HepG2 (cell line): ENCODE results near the gene SYNGAP1. TPM values are rescaled to one million over a fixed set of nuclear protein-coding genes. Genes with fewer than 3 reads are reported as not detected.

Source experiments
- ARID2 ChIP-seq: sonication (generic); formaldehyde crosslinking; IDR thresholded peaks from 2 replicates; pipeline ENCODE4 v1.8.1; 2022; ENCODE audit warnings: mild to moderate bottlenecking, missing genetic modification reagents, borderline replicate concordance
- ASH2L ChIP-seq: fragments of 300-600, 200-600 bp; sonication (generic); IDR thresholded peaks from 2 replicates; pipeline ENCODE4 v1.7.0; 2017; ENCODE audit warnings: low read depth, mild to moderate bottlenecking, moderate library complexity, mixed read lengths, low read length; ENCODE audit not compliant: insufficient read length
- HHEX ChIP-seq: IDR thresholded peaks from 2 replicates; pipeline ENCODE4 v1.6.1; 2016; ENCODE audit warnings: control low read depth
- HOXA7 ChIP-seq: sonication (generic); formaldehyde crosslinking; IDR thresholded peaks from 2 replicates; pipeline ENCODE4 v1.8.1; 2022; ENCODE audit warnings: mild to moderate bottlenecking, missing genetic modification reagents, moderate library complexity
- JUND ChIP-seq: sonication (generic); formaldehyde crosslinking; IDR thresholded peaks from 2 replicates; pipeline ENCODE4 v1.8.0; 2022; ENCODE audit warnings: mild to moderate bottlenecking, missing genetic modification reagents
- MTA3 ChIP-seq: sonication (generic); formaldehyde crosslinking; IDR thresholded peaks from 2 replicates; pipeline ENCODE4 v1.4.0; 2020; ENCODE audit warnings: missing genetic modification reagents
- ZFP41 ChIP-seq: sonication (generic); formaldehyde crosslinking; IDR thresholded peaks from 2 replicates; pipeline ENCODE4 v1.4.0; 2020; ENCODE audit warnings: mild to moderate bottlenecking, missing genetic modification reagents, borderline replicate concordance
- ZNF460 ChIP-seq: sonication (generic); formaldehyde crosslinking; IDR thresholded peaks from 2 replicates; pipeline ENCODE4 v1.5.1; 2020; ENCODE audit warnings: missing genetic modification reagents, mild to moderate bottlenecking, borderline replicate concordance
- ZNF788 ChIP-seq: sonication (generic); formaldehyde crosslinking; IDR thresholded peaks from 2 replicates; pipeline ENCODE4 v1.5.0; 2020; ENCODE audit warnings: mild to moderate bottlenecking, missing genetic modification reagents, borderline replicate concordance
- ZSCAN9 ChIP-seq: IDR thresholded peaks from 2 replicates; pipeline ENCODE4 v1.6.1; 2016; ENCODE audit warnings: borderline replicate concordance
- polyA plus RNA-seq, 8 experiments: library from polyadenylated mRNA; depleted of rRNA in 3 of 8; stranded (reverse) in 7 of 8; unstranded in 1 of 8; fragments of >200 nt; fragmentation: Illumina TruSeq in 4 of 8; extraction: Trizol in 4 of 8; gene quantifications; 2 replicates each; pipeline versions ENCODE4 v1.2.1 to v1.2.3, GENCODE V29; 2011 to 2016; ENCODE audit warnings: low read depth in 4 of 8, missing spikeins in 1 of 8, mixed read lengths in 1 of 8; ENCODE audit not compliant: insufficient read depth in 1 of 8
- total RNA-seq, 5 experiments: library from RNA; depleted of rRNA; stranded (reverse); fragments of >200 nt; fragmentation: Illumina TruSeq; extraction: Trizol; gene quantifications; 2 replicates each; pipeline ENCODE4 v1.2.3, GENCODE V29; 2016; ENCODE audit warnings: low read depth in 1 of 5
- TF ChIP-seq, protein P1 (sequence below): sonication (generic); formaldehyde crosslinking; IDR thresholded peaks from 2 replicates; pipeline ENCODE4 v1.4.0; 2020; ENCODE audit warnings: missing genetic modification reagents, low read depth, mild to moderate bottlenecking, borderline replicate concordance
- TF ChIP-seq, protein P2 (sequence below): sonication (generic); formaldehyde crosslinking; IDR thresholded peaks from 2 replicates; pipeline ENCODE4 v1.4.0; 2020; ENCODE audit warnings: missing genetic modification reagents
- TF ChIP-seq, protein P3 (sequence below): fragments of 450-650 bp; IDR thresholded peaks from 2 replicates; pipeline ENCODE4 v1.6.1; 2017
- TF ChIP-seq, protein P4 (sequence below): sonication (generic); formaldehyde crosslinking; IDR thresholded peaks from 2 replicates; pipeline ENCODE4 v1.5.1; 2020; ENCODE audit warnings: missing genetic modification reagents, mild to moderate bottlenecking, borderline replicate concordance
- TF ChIP-seq, protein P5 (sequence below): sonication (generic); formaldehyde crosslinking; IDR thresholded peaks from 2 replicates; pipeline ENCODE4 v1.4.0; 2020; ENCODE audit warnings: missing genetic modification reagents
- TF ChIP-seq, protein P6 (sequence below): sonication (generic); formaldehyde crosslinking; conservative IDR thresholded peaks from 2 replicates; pipeline ENCODE4 v1.4.0; 2020; ENCODE audit warnings: missing genetic modification reagents
- TF ChIP-seq, protein P7 (sequence below): sonication (generic); formaldehyde crosslinking; IDR thresholded peaks from 2 replicates; pipeline ENCODE4 v1.8.0; 2022; ENCODE audit warnings: mild to moderate bottlenecking, missing genetic modification reagents, moderate library complexity

Gene SYNGAP1
- total and polyA plus RNA-seq, 2 of the 13 experiments (the other 11 are each of a cell fraction or from before 2014, with no cell fraction given) = 0.75 to 1.1 TPM

DNA sequence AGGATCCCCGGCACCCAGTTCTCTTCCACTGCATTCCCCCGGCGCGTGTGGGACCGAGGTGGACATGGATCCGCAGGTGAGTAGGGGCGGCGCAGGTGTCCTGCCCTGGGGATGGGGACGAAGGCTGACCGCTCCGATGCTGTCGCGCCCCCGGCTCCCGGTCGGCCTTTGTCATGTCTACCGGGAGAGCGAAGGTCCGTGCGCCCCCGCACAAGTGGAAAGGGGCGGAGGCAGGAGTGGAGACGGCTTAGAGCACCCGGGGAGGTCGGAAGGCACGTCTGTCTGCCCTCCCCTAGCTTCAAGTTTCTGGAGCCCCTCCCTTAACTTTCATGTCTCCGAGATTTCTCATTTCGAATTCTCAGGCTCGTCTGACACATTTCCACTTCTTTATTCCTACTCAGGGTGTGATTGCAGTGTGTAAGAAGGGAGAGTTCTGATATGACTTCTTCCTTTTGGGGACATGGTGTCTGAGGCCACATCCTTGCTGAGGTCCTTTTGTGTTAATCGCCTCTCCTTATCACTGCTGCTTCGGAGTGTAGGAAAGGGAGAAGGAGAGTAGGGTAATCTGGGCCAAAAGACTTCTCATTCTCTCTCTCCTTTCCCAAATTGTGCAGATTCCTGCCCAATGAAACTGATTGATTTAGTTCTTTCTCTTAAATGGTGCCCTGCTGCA lies 27.8 kb upstream of the SYNGAP1 start (continued):
- TF ChIP-seq, protein P1, sequence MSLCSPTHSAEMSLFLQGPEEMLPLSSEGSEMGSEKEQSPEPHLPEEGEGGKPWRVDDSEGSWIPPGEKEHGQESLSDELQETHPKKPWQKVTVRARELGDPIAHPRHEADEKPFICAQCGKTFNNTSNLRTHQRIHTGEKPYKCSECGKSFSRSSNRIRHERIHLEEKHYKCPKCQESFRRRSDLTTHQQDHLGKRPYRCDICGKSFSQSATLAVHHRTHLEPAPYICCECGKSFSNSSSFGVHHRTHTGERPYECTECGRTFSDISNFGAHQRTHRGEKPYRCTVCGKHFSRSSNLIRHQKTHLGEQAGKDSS = no peak; the same call in 1 of the 2 replicates
- TF ChIP-seq, protein P2, sequence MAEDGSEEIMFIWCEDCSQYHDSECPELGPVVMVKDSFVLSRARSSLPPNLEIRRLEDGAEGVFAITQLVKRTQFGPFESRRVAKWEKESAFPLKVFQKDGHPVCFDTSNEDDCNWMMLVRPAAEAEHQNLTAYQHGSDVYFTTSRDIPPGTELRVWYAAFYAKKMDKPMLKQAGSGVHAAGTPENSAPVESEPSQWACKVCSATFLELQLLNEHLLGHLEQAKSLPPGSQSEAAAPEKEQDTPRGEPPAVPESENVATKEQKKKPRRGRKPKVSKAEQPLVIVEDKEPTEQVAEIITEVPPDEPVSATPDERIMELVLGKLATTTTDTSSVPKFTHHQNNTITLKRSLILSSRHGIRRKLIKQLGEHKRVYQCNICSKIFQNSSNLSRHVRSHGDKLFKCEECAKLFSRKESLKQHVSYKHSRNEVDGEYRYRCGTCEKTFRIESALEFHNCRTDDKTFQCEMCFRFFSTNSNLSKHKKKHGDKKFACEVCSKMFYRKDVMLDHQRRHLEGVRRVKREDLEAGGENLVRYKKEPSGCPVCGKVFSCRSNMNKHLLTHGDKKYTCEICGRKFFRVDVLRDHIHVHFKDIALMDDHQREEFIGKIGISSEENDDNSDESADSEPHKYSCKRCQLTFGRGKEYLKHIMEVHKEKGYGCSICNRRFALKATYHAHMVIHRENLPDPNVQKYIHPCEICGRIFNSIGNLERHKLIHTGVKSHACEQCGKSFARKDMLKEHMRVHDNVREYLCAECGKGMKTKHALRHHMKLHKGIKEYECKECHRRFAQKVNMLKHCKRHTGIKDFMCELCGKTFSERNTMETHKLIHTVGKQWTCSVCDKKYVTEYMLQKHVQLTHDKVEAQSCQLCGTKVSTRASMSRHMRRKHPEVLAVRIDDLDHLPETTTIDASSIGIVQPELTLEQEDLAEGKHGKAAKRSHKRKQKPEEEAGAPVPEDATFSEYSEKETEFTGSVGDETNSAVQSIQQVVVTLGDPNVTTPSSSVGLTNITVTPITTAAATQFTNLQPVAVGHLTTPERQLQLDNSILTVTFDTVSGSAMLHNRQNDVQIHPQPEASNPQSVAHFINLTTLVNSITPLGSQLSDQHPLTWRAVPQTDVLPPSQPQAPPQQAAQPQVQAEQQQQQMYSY (CRISPR knock-in tag) = no peak
- TF ChIP-seq, protein P3, sequence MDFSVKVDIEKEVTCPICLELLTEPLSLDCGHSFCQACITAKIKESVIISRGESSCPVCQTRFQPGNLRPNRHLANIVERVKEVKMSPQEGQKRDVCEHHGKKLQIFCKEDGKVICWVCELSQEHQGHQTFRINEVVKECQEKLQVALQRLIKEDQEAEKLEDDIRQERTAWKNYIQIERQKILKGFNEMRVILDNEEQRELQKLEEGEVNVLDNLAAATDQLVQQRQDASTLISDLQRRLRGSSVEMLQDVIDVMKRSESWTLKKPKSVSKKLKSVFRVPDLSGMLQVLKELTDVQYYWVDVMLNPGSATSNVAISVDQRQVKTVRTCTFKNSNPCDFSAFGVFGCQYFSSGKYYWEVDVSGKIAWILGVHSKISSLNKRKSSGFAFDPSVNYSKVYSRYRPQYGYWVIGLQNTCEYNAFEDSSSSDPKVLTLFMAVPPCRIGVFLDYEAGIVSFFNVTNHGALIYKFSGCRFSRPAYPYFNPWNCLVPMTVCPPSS = no peak
- no peak for TF ChIP-seq ZNF460 (CRISPR knock-in tag)
- no peak for TF ChIP-seq JUND (CRISPR knock-in tag)
- TF ChIP-seq MTA3 (CRISPR knock-in tag) = no peak
- TF ChIP-seq, protein P4, sequence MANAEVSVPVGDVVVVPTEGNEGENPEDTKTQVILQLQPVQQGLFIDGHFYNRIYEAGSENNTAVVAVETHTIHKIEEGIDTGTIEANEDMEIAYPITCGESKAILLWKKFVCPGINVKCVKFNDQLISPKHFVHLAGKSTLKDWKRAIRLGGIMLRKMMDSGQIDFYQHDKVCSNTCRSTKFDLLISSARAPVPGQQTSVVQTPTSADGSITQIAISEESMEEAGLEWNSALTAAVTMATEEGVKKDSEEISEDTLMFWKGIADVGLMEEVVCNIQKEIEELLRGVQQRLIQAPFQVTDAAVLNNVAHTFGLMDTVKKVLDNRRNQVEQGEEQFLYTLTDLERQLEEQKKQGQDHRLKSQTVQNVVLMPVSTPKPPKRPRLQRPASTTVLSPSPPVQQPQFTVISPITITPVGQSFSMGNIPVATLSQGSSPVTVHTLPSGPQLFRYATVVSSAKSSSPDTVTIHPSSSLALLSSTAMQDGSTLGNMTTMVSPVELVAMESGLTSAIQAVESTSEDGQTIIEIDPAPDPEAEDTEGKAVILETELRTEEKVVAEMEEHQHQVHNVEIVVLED (CRISPR knock-in tag) = no peak
- TF ChIP-seq ZNF788 = no peak
- TF ChIP-seq, protein P5, sequence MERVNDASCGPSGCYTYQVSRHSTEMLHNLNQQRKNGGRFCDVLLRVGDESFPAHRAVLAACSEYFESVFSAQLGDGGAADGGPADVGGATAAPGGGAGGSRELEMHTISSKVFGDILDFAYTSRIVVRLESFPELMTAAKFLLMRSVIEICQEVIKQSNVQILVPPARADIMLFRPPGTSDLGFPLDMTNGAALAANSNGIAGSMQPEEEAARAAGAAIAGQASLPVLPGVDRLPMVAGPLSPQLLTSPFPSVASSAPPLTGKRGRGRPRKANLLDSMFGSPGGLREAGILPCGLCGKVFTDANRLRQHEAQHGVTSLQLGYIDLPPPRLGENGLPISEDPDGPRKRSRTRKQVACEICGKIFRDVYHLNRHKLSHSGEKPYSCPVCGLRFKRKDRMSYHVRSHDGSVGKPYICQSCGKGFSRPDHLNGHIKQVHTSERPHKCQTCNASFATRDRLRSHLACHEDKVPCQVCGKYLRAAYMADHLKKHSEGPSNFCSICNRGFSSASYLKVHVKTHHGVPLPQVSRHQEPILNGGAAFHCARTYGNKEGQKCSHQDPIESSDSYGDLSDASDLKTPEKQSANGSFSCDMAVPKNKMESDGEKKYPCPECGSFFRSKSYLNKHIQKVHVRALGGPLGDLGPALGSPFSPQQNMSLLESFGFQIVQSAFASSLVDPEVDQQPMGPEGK (CRISPR knock-in tag) = no peak
- peak; percentile 36 for TF ChIP-seq ASH2L
- TF ChIP-seq, protein P6, sequence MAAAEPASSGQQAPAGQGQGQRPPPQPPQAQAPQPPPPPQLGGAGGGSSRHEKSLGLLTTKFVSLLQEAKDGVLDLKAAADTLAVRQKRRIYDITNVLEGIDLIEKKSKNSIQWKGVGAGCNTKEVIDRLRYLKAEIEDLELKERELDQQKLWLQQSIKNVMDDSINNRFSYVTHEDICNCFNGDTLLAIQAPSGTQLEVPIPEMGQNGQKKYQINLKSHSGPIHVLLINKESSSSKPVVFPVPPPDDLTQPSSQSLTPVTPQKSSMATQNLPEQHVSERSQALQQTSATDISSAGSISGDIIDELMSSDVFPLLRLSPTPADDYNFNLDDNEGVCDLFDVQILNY (CRISPR knock-in tag) = no peak
- TF ChIP-seq ZSCAN9 (CRISPR knock-in tag) = no peak
- TF ChIP-seq, protein P7, sequence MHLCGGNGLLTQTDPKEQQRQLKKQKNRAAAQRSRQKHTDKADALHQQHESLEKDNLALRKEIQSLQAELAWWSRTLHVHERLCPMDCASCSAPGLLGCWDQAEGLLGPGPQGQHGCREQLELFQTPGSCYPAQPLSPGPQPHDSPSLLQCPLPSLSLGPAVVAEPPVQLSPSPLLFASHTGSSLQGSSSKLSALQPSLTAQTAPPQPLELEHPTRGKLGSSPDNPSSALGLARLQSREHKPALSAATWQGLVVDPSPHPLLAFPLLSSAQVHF (CRISPR knock-in tag) = no peak; the same call in 1 of the 2 replicates
- 0 out of 2 replicates have a peak, but pooled peaks have one; percentile 1 for TF ChIP-seq HOXA7 (CRISPR knock-in tag)
- no peak for TF ChIP-seq ZFP41 (CRISPR knock-in tag)
- TF ChIP-seq ARID2 = no peak
- no peak for TF ChIP-seq HHEX (CRISPR knock-in tag)
